Fibroblast of pulmonary artery (primary cell): ENCODE measurements around the gene PPFIA3.

Experiments used
- DNase-seq: peaks from one replicate; pipeline ENCODE4 v3.0.0-alpha.2; 2010; ENCODE audit warnings: low read depth
- H3K4me3 ChIP-seq: replicated peaks from 2 replicates; pipeline ENCODE4 v1.5.1; 2011; ENCODE audit warnings: low read depth, mild to moderate bottlenecking, control low read depth, low read length, moderate library complexity
- TF ChIP-seq, protein P1 (sequence below): IDR thresholded peaks from 2 replicates; pipeline ENCODE4 v1.5.1; 2011; ENCODE audit warnings: mild to moderate bottlenecking, control low read depth, low read length, inconsistent platforms; ENCODE audit errors: missing control alignments

Gene PPFIA3

DNA sequence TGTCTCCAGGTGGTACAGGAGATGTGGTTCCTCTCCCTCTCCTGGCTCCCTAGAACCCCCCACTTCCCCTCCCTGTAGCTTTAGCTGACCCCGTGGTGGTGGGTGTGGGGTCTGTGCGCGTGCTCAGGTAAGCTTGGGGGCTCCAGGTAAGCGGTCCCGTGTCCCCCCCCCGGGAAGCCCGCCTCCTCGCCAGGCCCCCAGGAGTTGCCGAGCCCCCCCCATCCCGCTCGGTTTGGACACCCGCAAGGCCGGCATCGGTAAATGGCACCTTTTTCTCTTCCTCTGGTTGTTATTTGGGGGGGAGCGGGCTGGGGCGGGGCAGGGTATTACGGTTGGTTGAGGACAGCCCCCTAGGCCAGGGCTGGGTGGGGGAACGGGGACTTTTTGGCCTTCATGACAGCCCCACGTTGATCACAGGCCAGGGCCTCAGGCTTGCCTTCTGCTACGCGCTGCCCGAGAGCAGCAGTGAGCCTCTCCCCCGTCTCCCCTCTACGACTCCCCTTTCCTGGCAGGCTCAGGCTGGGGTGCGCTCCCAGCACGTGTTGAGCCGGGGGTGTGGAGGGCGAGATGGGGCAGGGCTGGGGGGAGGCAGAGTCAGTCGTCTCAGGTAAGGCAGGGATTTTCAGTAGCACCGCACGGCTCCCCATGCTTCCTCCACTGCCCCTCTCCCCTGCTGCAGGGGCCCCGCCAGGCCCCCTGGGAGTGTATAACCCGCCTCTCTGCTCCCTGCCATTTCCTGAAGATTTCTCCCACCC is 15.8 kb upstream of the PPFIA3 start:
- no peak for DNase-seq
- TF ChIP-seq, protein P1, sequence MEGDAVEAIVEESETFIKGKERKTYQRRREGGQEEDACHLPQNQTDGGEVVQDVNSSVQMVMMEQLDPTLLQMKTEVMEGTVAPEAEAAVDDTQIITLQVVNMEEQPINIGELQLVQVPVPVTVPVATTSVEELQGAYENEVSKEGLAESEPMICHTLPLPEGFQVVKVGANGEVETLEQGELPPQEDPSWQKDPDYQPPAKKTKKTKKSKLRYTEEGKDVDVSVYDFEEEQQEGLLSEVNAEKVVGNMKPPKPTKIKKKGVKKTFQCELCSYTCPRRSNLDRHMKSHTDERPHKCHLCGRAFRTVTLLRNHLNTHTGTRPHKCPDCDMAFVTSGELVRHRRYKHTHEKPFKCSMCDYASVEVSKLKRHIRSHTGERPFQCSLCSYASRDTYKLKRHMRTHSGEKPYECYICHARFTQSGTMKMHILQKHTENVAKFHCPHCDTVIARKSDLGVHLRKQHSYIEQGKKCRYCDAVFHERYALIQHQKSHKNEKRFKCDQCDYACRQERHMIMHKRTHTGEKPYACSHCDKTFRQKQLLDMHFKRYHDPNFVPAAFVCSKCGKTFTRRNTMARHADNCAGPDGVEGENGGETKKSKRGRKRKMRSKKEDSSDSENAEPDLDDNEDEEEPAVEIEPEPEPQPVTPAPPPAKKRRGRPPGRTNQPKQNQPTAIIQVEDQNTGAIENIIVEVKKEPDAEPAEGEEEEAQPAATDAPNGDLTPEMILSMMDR = no peak
- no peak overlapping the region for H3K4me3 ChIP-seq

DNA sequence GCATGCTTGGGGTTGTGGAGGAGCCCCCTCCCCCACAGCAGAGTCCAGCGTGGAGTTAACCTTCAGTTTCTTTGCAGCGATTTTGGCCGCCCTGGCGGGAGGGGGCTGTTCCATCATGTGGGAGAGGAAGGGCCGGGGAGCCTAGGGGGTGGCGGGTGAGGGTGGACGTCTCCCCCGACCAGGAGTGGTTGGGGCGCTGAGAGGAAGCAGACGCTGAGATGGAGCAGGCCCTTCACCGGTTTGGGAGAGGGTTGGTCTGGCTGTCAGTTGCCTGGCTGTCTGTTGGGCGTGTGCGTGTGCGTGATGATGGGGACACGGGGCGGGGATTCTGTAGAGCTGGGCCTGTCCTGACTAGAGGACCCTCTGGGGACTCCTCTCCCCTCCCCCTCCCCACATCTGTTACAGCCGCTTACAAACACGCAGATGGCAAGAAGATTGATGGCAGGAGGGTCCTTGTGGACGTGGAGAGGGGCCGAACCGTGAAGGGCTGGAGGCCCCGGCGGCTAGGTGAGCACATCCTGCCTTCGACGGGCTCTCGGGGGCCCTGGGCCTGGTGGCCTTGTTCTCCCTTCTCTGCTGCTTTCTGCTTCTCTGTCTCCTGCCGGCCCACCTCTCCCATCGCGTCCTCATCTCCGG is 15.0 kb upstream of the PPFIA3 start:
- DNase-seq = no peak
- no peak overlapping the region for H3K4me3 ChIP-seq
- TF ChIP-seq, protein P1 = no peak

DNA sequence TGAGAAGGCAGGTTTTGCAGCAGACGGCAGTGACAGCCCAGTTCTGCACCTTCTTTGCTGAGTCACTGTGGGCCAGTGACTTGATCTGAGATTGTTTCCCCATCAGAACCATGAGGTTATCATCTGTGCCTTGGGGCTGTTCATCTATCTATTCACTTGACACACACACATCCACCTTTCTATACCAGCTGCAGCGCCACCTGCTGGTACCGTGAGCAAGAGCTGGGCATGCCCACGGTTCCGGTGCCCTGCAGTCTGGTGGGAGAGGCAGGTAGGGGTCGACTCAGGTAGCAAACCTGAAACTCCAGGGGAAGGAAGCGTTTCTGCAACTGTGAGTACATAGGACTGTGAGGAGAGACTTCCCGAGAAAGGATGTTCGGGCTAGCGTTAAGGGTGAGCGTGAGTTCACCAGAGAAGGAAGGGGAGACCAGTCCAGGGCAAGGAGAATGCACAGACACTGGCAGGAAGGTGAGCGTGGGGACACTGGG is 12.7 kb upstream of the PPFIA3 start:
- no peak overlapping the region for H3K4me3 ChIP-seq
- TF ChIP-seq, protein P1 = peak; percentile 86
- DNase-seq = peak; percentile 58

DNA sequence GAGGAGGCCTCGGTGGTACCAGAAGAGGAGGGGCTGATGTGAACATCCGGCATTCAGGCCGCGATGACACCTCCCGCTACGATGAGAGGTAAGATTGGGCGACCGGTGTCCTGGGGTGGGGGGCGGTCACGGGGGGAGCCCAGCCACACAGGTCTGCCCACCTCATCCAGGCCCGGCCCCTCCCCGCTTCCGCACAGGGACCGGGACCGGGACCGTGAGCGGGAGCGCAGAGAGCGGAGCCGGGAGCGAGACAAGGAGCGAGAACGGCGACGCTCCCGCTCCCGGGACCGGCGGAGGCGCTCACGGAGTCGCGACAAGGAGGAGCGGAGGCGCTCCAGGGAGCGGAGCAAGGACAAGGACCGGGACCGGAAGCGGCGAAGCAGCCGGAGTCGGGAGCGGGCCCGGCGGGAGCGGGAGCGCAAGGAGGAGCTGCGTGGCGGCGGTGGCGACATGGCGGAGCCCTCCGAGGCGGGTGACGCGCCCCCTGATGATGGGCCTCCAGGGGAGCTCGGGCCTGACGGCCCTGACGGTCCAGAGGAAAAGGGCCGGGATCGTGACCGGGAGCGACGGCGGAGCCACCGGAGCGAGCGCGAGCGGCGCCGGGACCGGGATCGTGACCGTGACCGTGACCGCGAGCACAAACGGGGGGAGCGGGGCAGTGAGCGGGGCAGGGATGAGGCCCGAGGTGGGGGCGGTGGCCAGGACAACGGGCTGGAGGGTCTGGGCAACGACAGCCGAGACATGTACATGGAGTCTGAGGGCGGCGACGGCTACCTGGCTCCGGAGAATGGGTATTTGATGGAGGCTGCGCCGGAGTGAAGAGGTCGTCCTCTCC is 11.5 kb upstream of the PPFIA3 start:
- TF ChIP-seq, protein P1 = no peak
- no peak for DNase-seq
- no peak overlapping the region for H3K4me3 ChIP-seq

DNA sequence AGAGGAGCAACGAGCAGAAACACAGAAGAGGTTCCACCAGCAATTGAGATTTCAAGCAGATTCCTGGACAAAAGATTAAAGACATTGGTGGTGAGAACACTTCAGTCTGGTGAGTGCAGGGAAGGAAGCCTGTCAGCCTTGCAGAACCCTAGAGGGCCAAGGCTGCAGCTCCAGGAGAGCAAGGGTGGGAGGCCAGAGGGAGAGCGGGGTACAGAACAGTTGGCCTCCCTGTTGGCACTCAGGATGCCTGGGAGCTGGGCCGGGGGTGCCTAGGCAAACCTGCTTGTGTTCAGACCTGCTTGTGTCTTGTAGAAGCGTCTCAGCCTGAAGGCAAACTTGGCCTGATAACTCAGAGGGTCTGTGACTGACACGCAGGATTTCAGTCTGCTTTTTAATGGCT is 10.3 kb upstream of the PPFIA3 start:
- no peak for DNase-seq
- no peak overlapping the region for H3K4me3 ChIP-seq
- TF ChIP-seq, protein P1 = no peak

DNA sequence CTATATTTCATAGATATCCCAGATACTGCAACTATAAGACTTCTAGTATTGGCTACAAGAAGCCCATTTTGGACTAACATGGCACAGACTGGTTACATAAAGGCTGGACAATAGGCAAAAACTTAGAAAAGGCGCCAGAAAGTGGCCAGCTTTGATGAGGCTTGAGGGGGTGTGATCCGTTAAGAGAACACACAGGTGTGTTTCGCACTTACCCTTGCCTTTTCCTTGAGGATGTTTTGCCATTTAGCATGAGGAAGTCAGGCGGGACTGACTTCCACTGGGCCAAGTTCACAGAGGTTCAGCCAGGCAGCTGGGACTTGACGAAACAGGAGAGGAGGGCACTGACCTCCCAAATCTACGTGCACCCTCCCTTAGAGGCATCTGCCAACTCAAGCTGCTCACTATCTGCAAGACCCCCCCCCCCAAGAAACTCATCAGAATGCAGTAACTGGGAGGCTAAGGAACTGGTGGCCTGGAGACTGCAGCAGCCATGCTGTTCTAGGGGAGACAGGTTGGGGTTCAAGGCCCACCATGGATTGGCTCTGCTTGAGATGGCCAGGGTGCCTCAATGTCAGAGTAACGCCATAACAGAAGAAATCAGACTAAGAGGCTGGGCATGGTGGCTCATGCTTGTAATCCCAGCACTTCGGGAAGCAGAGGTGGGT is 9.6 kb upstream of the PPFIA3 start:
- TF ChIP-seq, protein P1 = no peak
- DNase-seq = no peak
- H3K4me3 ChIP-seq = no peak overlapping the region
